Measurements from ENCODE around the gene CCNJL. TPM values are rescaled to one million over a fixed set of nuclear protein-coding genes. Genes with fewer than 3 reads are reported as not detected.
"Not testable (repeated sequence)": the region's sequence is repeated elsewhere in the genome, so short reads cannot be mapped to it uniquely, and the experiment has no call there.

The CCNJL gene
- polyA plus RNA-seq, 1 donor from 2014 or later: not detected

- H3K27ac Mint-ChIP-seq: no peak overlapping the region
- no peaks in the 10 kb centered on the region for H3K4me1 Mint-ChIP-seq
- H3K4me3 Mint-ChIP-seq: no peak overlapping the region
- peaks cover 2% of the 10 kb centered on the region for H3K27me3 Mint-ChIP-seq
- H3K9me3 Mint-ChIP-seq: no peaks in the 10 kb centered on the region
- no peaks in the 10 kb centered on the region for H3K36me3 Mint-ChIP-seq
Measured at GRCh38 chr5:160347448-160347847, 35.1 kb upstream of the CCNJL start.

- Mint-ChIP-seq H3K27me3 (peaks cover 2% of the 10 kb centered on the region), H3K4me3 (no peak overlapping the region), H3K36me3 (no peaks in the 10 kb centered on the region), H3K4me1 (no peaks in the 10 kb centered on the region), H3K9me3 (no peaks in the 10 kb centered on the region), H3K27ac (no peak overlapping the region)
Measured at GRCh38 chr5:160342413-160342941, 30.1 kb upstream of the CCNJL start.

- peaks cover 2% of the 10 kb centered on the region for H3K27me3 Mint-ChIP-seq
- H3K36me3 Mint-ChIP-seq: no peaks in the 10 kb centered on the region
- no peaks in the 10 kb centered on the region for H3K4me1 Mint-ChIP-seq
- H3K27ac Mint-ChIP-seq: no peak overlapping the region
- no peak overlapping the region for H3K4me3 Mint-ChIP-seq
- H3K9me3 Mint-ChIP-seq: no peaks in the 10 kb centered on the region
Measured at GRCh38 chr5:160341309-160341870, 29.0 kb upstream of the CCNJL start.

- not testable (repeated sequence) for H3K27ac Mint-ChIP-seq, H3K36me3 Mint-ChIP-seq, H3K9me3 Mint-ChIP-seq
Measured at GRCh38 chr5:160340513-160340912, 28.1 kb upstream of the CCNJL start.

GRCh38 chr5:160339406-160340130, 27.2 kb upstream of the CCNJL start:
- Mint-ChIP-seq H3K4me1 (no peaks in the 10 kb centered on the region), H3K9me3 (no peaks in the 10 kb centered on the region), H3K27ac (no peak overlapping the region), H3K4me3 (no peak overlapping the region), H3K27me3 (peaks cover 2% of the 10 kb centered on the region), H3K36me3 (peaks cover 2% of the 10 kb centered on the region)

More at GRCh38 chr5:160340513-160340912, 28.1 kb upstream of the CCNJL start:
- not testable (repeated sequence) for H3K4me1 Mint-ChIP-seq, H3K27me3 Mint-ChIP-seq, H3K4me3 Mint-ChIP-seq

- not testable (repeated sequence) for H3K4me3 Mint-ChIP-seq, H3K4me1 Mint-ChIP-seq, H3K36me3 Mint-ChIP-seq, H3K27me3 Mint-ChIP-seq, H3K27ac Mint-ChIP-seq, H3K9me3 Mint-ChIP-seq
Measured at GRCh38 chr5:160334716-160335115, 22.4 kb upstream of the CCNJL start.

- Mint-ChIP-seq H3K27me3 (no peaks in the 10 kb centered on the region), H3K9me3 (peaks cover 0 to 2% (median 0%) of the 10 kb centered on the region in 3 donors), H3K36me3 (peaks cover 2% of the 10 kb centered on the region), H3K4me1 (no peaks in the 10 kb centered on the region), H3K4me3 (no peak overlapping the region), H3K27ac (no peak overlapping the region)
Measured at GRCh38 chr5:160333721-160334120, 21.4 kb upstream of the CCNJL start.

GRCh38 chr5:160330212-160330611, 17.8 kb upstream of the CCNJL start:
- Mint-ChIP-seq H3K36me3 (no peaks in the 10 kb centered on the region), H3K27ac (no peak overlapping the region), H3K4me1 (no peaks in the 10 kb centered on the region), H3K27me3 (no peaks in the 10 kb centered on the region), H3K9me3 (peaks cover 0 to 2% (median 0%) of the 10 kb centered on the region in 3 donors), H3K4me3 (no peak overlapping the region)

- H3K4me3 Mint-ChIP-seq: no peak overlapping the region
- no peaks in the 10 kb centered on the region for H3K36me3 Mint-ChIP-seq
- no peak overlapping the region for H3K27ac Mint-ChIP-seq
- no peaks in the 10 kb centered on the region for H3K4me1 Mint-ChIP-seq
- H3K9me3 Mint-ChIP-seq: peaks cover 0 to 2% (median 0%) of the 10 kb centered on the region in 3 donors
- no peaks in the 10 kb centered on the region for H3K27me3 Mint-ChIP-seq
Measured at GRCh38 chr5:160327818-160328217, 15.5 kb upstream of the CCNJL start.

GRCh38 chr5:160326981-160327380, 14.6 kb upstream of the CCNJL start:
- no peak overlapping the region for H3K27ac Mint-ChIP-seq
- peaks cover 0 to 2% (median 0%) of the 10 kb centered on the region in 3 donors for H3K9me3 Mint-ChIP-seq
- no peaks in the 10 kb centered on the region for H3K4me1 Mint-ChIP-seq
- no peaks in the 10 kb centered on the region for H3K36me3 Mint-ChIP-seq
- H3K4me3 Mint-ChIP-seq: no peak overlapping the region
- H3K27me3 Mint-ChIP-seq: no peaks in the 10 kb centered on the region

- H3K9me3 Mint-ChIP-seq: peaks cover 0 to 2% (median 0%) of the 10 kb centered on the region in 3 donors
- H3K27me3 Mint-ChIP-seq: no peaks in the 10 kb centered on the region
- no peak overlapping the region for H3K4me3 Mint-ChIP-seq
- H3K27ac Mint-ChIP-seq: no peak overlapping the region
- H3K4me1 Mint-ChIP-seq: no peaks in the 10 kb centered on the region
- H3K36me3 Mint-ChIP-seq: no peaks in the 10 kb centered on the region
Measured at GRCh38 chr5:160325716-160326115, 13.4 kb upstream of the CCNJL start.

GRCh38 chr5:160324886-160325285, 12.5 kb upstream of the CCNJL start:
- H3K27ac Mint-ChIP-seq: no peak overlapping the region
- no peak overlapping the region for H3K4me3 Mint-ChIP-seq

GRCh38 chr5:160318409-160318808, 6.0 kb upstream of the CCNJL start:
- H3K27me3 Mint-ChIP-seq: peaks cover 16% of the 10 kb centered on the region
- H3K36me3 Mint-ChIP-seq: no peaks in the 10 kb centered on the region
- H3K4me1 Mint-ChIP-seq: no peaks in the 10 kb centered on the region
- H3K4me3 Mint-ChIP-seq: no peak overlapping the region
- no peak overlapping the region for H3K27ac Mint-ChIP-seq
- no peaks in the 10 kb centered on the region for H3K9me3 Mint-ChIP-seq

More at GRCh38 chr5:160324886-160325285, 12.5 kb upstream of the CCNJL start:
- H3K4me1 Mint-ChIP-seq: no peaks in the 10 kb centered on the region
- no peaks in the 10 kb centered on the region for H3K36me3 Mint-ChIP-seq
- H3K9me3 Mint-ChIP-seq: peaks cover 0 to 2% (median 0%) of the 10 kb centered on the region in 3 donors
- no peaks in the 10 kb centered on the region for H3K27me3 Mint-ChIP-seq

- H3K4me1 Mint-ChIP-seq: peaks cover 4 to 8% (median 5%) of the 10 kb centered on the region in 3 donors
- no peaks in the 10 kb centered on the region for H3K9me3 Mint-ChIP-seq
- no peak overlapping the region for H3K27ac Mint-ChIP-seq
- H3K27me3 Mint-ChIP-seq: peaks cover 23% of the 10 kb centered on the region
- no peak overlapping the region for H3K4me3 Mint-ChIP-seq
- H3K36me3 Mint-ChIP-seq: no peaks in the 10 kb centered on the region
Measured at GRCh38 chr5:160317434-160317833, 5.1 kb upstream of the CCNJL start.

- Mint-ChIP-seq H3K36me3 (no peaks in the 10 kb centered on the region), H3K27me3 (peaks cover 33% of the 10 kb centered on the region), H3K9me3 (no peaks in the 10 kb centered on the region), H3K4me1 (peaks cover 6 to 8% (median 6%) of the 10 kb centered on the region in 3 donors), H3K27ac (no peak overlapping the region), H3K4me3 (no peak overlapping the region)
Measured at GRCh38 chr5:160315968-160316367, 3.6 kb upstream of the CCNJL start.
